Stimulated activated CD4-positive, alpha-beta T cell treated with anti-CD3 and anti-CD28 coated beads, Interleukin-15, amount 100 ng/mL, for 48 hours (primary cell): Measurements from ENCODE around the gene AFF3.

Experiments
- DNase-seq, 2 donors: peaks; one replicate each; pipeline ENCODE4 v3.0.0-alpha.2; 2020; ENCODE audit warnings: low read depth in 2 of 2

Gene AFF3

DNA sequence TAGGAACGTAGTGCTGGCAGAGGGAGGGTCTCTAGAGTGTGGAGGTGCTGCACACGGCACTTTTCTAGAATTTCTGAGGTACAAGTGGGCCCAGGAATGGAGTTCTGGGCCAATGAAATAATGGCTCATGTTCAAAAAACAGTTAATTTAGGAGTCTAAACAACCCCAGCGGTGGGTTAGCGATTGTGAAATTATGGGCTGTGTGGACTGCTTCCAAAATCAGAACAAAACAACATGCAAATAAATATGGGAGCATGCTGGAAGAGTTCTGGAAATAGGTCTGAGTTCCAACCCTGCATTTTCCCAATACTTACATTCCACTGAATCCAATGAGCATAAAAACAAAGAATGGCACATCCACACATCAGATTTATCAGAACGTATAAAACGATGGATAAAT is 317.6 kb downstream of the AFF3 start:
- DNase-seq = no peak

DNA sequence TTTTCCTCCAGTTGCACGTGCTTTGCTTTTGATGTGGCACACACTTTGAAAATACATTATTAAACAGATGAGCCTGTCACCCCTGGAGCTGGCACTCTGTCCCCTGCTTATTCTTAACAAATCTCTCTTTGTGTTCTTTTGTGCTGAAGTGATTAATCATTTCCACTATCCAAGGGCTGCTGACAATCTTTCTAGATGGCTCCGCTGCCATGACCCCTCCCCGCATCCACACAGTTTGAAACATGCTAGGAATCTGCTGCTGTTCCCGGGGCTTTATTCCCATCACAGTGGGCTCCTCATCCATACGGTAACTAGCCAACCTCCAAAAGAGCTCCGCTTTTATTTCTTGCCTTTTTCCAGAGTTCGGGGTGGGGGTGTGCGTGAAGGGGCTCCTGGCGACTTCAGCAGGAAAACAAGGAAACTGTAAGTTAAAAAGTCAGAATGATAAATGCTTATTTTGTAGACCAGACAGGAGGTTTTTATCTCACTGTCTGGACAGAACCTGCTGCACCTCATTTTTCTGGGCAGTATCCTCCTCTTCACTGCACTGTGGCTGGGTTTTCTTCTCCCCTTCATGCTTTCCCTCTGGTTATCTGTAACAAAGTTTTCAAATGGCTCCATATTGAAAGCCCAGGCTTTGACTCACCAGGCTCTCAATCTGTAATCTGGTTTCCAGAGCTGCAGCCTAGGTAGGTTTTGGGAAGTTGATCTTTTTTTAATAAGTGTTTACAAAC is 319.7 kb downstream of the AFF3 start:
- no peak for DNase-seq

DNA sequence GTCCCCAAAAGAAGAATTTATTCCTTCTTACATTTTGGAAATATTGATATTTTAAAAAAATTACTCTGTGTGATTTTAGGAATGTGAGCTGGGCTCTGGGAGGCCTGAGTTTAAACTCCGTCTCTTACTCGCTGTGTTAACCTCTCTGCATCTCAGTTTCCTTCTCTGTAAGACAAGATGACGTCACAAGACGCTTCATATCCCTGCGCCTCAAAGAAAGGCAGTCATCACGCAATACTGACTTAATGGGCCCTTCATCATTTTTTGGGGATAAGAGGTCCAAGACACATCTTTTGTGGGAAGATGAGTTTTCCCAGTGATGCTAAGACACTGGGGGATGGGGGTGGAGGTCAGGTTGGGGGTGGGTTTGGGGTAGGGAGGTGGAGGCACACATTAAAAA is 320.4 kb downstream of the AFF3 start:
- no peak for DNase-seq

DNA sequence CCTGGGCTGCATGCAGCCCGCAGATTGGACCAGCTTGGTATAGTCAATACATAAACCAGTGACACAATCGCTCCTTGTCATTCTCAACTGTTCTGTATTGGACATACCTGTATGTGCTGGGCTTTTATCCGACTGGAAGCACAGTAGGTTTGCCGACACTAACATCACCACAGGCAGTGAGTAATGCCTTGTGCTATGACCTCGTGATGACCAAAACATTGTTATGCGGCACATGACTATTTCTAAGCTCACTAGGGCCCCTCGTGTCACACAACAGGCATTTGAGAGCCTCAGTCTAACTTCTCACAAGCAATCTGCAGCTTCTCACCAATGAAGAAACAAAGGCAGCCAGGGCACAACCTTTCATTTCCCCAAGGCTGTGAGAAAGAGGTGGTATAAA is 320.8 kb downstream of the AFF3 start:
- no peak for DNase-seq

DNA sequence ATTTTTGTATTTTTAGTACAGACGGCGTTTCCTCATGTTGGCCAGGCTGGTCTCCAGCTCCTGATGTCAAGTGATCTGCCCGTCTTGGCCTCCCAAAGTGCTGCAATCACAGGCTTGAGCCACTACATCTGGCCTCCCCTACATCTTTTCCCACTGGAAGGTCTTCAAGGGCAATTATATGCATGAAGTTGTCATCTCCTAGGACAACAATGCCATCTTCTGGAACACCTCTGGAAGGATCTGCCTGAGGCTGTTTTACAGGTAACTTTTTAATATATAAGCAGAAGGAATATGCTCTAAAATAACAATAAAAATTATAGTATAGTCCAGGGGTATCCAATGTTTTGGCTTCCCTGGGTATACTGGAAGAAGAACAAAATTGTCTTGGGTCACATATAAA is 321.4 kb downstream of the AFF3 start:
- DNase-seq = no peak

DNA sequence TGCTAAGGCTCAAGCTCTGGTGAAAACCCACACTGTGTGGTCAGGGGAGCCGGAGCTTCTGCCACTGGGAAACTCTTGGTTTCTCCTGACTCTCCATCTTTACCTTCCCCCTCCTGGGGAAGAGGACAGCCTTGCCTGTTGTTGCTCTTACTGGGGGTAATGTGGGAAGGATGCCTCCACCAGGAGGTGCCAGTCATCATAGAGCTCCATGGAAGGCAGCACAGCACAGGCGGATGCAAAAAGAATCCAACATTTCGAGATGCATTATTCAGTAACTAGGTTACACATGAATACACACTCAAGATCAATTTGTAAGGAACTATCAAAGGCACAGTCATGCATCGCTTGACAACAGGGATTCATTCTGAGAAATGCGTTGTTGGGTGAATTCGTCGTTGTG is 322.6 kb downstream of the AFF3 start:
- DNase-seq = no peak

DNA sequence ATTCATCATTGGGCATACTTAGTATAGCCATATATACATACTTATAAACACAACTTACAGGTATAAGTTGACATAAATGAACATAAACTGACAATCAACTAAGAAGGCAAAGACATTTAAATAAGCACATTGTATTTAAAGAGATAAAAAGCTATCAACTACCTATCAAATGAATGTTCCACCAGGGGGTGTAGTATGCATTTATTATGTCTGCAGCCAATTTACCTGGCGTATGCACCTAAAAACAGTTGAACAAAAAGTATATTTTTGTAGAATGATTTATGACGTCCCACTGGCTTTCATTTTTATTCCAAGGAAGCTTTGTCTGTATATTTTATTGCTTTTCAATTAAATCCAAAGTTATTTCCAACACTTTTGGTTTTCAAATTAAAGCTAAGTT is 323.5 kb downstream of the AFF3 start:
- no peak for DNase-seq

DNA sequence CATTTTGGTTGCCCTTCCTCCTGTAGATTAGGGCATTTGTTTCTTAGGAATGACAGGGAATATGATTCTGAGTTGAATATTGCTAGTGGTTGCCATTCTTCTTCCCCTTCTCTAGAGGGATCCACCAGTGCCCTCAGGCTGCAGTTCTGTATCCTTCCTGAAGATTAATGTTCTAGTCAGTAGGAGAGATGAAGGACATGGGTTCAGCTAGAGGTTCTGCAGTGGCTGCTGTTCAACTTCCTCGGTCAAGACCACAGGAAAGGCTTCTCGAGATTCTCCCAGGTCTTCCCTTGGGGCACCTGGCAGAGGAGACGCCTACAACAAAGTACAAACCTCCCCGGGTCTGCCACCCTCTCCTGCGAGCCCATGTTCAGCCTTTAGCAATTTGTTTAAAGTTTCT is 325.5 kb downstream of the AFF3 start:
- no peak for DNase-seq

DNA sequence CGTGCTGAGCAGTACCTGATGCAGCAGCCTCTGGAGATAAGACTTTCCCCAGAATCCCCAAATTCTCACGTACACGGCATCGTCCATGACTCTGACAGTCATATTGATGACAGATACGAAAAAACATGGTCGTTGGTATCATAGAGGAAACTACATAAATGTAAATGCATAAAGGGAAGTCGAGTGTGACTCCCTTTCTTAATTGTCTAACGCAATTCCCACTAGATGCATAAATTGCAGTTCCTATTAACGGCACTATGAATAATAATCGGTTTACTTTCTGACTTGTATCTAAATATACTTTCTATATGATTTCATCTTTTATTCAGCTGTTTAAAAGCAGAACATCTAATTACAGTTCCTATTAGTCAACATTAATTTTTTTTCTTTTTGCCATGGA is 330.0 kb downstream of the AFF3 start:
- no peak for DNase-seq

DNA sequence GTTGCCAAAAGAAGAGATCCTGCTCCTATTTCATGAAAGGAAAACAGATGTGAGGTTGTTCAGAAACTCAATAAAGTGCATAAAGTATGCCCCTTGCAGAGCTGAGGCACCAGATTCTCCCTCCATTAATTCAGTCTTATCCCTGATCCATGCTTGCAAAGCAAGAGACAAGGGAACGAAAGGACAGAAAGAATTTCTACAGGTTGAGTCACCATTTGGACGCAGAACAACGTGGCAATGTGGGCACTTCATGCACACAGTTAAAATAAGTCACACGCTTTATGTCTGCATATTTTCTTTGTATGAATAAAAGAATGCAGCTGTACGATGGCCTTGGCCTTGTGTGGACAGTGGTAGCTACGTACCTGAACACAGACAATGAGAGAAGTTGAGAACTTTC is 330.8 kb downstream of the AFF3 start:
- no peak for DNase-seq

DNA sequence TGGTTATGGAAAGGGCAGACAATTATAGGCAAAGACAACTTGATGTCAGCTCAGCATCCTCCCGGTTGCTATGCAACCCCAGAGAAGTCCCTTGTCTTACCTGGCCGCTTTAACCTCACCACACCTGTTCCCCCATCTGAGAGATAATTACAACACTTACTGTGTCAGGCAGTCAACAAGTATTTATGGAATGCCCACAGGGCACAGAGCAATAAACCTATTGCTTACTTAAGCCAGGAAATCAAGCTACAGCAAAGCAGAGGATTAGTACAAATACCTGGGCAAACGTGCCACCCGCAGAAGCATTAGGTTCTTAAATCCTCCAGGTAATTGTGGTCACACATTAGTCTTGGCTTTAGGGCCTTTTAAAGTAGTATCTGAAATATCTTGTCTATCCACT is 332.2 kb downstream of the AFF3 start:
- DNase-seq = no peak

DNA sequence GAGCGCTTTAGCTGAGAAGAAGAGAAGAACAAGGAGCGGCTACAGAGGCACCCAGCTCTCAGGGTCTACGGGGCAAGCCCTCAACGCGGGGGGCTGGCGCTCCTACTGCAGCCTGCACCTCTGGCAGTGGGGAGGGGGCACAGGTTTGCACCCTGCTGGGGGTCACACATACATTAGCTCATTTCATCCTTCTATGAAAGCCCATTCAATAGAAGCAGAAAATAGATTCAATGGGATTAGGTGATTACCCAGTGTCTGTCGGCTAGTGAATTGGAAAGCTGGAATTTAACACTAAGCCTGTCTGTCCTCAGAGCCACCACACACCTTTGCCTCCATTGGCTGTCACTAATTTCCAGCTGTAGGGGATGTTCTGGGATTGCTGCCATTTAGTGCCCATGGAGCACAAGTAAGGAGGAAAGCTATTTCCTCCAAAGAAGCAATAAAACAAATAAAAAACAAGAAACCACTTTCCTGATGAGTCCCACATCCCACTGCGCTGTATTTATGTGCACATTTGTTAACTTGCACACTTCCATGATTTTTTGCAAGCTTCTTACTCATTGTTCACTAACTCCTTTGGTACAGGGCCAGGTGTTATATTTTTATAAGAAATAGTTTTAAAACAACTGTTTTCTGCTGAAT is 333.0 kb downstream of the AFF3 start:
- DNase-seq = no peak

DNA sequence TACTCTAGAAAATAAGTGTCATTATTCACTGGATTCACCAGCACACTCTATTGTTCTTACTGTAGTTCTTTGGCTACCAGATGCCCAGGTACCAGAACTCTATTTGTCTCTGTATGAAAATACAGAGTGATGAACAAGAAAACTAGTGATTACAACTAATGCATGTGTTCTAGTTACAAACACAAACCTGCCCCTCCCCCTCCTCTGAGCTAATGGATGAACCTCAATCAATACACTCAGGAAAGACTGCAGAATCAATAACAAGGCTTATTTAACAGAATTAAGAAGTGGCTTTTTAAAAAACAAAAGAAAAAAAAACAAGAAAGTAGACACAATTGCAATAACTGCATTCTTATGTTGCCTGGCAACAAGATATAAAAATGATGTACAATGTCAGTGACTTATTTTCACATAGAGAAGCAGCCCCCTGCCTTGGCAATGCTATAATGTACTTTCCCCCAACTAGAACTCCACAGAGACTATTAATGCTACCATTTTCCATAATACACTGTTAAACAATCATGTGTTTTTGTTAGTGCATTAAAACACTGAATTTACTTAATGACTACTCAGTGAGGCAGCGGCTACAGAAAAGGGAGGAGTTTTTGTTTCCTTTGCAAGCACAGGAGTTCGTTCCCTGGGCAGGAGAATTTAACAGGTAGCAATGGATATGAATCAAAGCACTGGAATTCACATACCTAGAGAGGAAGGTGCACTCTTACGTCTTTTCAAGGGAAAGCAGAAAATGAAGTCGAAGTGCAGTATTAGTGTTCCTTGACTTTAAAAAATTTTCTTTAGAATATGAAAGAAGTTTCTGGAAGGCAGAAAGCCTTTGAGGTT is 333.8 kb downstream of the AFF3 start:
- DNase-seq = no peak

DNA sequence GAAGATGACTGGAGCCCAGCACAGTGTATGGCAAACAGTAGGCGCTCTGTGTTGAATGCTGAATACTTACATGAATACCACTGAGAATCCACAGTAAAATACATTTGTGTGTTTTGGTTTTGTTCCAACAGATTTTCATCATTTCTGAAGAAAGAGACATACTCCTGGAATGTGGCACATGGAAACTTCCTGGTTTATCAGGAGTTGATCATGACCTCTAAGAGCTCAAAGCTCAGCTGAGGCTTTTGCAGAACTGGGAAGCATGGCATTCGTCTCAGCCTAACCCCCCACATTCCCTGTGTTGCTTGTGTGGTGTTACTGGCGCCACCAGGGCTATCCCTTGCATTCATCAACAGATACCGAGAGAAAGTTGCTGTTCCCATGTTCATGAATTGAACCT is 335.6 kb downstream of the AFF3 start:
- no peak for DNase-seq

DNA sequence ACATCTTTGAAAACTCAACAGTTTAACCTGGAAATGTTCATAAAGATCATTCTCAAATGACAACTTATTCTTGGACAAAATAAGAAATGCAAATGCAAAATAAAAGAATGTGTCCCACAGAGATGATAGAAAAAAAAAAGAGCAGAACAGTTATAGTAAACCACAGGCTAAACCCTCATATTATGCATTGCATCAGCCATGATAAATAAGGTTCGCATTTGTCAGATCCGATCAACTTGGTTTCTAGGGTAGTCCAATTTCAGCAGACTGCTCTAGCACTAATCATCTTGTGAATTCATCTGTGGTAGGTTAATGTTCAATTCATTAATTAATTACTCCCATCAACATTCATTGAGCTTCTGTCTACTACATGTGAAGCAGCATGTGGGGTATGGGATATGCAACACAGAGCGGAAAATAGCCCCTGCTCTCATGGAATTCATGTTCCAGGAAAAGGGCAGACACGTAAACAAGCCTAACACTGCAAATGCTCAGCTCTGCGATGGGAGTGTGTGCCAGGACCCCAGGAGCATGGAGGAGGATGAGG is 336.4 kb downstream of the AFF3 start:
- no peak for DNase-seq

DNA sequence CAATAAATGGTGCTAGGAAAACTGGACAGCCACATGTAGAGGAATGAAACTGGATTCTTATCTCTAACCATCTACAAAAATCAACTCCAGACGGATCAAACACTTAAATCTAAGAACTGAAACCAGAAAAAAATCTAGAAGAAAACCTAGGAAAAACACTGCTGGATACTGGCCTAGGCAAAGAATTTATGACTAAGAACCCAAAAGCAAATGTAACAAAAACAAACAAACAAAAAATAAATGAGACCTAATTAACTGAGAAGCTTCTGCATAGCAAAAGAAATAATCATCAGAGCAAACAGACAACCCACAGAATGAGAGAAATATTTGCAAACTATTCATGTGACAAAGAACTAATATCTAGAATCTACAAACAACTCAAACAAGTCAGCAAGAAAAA is 338.5 kb downstream of the AFF3 start:
- DNase-seq = no peak

DNA sequence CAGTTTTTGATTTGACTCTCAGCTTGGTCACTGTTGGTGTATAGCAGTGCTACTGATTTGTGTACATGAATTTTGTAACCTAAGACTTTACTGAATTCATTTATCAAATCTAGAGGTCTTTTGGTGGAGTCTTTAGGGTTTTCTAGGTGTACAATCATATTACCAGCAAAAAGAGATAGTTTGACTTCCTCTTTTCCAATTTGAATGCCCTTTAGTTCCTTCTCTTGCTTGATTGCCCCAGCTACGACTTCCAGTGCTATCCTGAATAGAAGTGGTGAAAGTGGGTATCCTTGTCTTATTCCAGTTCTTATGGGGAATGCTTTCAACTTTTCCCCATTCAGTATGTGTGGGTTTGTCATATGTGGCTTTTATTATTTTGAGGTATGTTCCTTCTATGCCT is 339.7 kb downstream of the AFF3 start:
- DNase-seq = no peak

DNA sequence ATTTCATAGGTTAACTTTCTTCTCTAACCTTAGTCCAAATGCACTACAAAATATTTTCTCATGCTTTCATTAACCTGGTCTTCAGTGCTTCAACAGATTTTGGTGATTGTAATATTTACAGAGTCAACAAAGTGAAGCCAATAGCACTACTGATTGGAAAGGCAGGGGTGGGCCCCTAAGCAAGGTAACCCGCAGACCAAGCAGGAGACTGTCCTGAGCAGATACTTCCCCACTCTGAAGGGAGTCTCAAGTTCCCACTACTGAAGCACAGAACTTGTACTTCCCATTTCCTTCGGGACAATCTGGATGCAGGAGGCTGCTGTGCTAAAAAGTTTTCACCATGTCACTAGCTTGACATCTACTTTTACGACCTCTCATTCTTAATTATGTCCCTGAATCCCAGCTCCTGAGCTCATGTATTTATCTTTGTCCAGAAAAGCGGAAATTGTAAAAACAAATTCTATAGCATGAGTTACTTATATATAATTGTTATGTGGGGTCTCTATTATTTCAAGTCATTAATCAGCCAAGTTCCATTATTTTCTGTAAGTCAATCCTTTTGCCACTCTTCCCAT is 341.0 kb downstream of the AFF3 start:
- DNase-seq = no peak

DNA sequence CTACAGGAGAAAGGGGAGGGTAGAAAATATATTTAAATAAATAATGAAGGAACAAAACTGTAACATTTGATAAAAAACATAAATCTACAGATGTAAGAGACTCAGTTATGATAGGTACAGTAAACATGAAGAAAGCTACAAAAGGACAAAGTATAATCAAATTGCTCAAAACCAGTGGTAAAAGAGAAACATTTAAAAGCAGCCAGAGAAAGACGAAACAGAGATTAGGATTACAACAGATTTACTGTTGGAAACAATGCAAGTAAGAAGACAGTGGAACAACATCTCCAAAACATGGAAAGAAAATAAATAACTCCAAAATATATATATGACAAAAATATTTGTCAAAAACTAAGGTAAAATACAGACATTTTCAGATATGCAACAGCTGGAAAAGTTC is 344.9 kb downstream of the AFF3 start:
- no peak for DNase-seq

DNA sequence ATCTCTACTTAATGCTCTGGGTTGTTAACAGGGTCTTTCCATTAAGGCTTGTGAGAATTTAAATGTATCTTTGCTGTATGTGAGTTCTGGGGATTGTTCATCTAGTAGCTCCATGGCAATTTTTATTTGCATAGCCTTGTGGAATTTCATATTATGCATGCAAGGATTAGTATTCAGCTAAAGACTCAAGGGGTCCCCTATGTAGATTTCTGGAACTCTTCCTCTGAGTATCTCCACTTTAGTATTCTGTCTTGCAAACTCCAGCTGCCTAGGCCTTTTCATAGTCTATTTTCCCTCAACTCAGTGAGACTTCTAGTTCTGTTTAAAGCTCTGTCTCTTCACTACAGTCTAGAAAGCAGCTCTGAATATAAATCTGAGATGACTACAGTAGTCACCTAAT is 348.0 kb downstream of the AFF3 start:
- no peak for DNase-seq

DNA sequence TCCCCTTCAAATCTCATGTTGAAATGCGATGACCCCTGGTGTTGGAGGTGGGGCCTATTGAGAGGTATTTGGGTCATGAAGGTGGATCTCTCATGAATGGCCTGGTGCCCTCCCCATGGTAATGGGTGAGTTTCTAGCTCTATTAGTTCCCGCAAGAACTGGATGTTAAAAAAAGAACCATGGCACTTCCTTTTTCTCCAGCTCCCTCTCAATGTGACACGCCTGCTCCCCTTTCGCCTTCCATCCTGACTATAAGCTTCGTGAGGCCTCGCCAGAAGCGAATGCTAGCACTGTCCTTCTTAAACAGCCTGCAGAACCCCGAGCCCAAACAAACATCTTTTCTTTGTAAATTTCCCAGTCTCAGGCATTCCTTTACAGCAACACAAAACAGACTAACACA is 349.4 kb downstream of the AFF3 start:
- DNase-seq = no peak

DNA sequence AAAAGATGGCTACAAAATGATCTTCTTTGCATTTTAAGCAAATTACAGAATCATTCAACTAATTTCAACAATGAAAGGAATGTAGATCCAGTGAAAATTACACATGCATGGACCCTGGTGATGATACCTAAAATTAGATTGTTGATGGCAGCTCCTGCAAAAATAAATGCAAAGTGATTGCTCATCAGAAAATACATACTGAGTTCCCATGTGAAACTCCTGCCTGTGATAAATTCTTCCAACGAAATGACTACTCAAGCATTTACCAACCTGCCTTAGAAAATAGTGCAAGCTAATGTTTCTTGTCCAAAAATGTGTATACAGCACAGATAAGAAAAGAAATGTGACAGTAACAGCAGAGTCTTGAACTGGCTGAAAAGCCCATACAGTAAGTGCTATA is 352.5 kb downstream of the AFF3 start:
- no peak for DNase-seq
